H1 (cell line): Measurements from ENCODE around the gene ATP6AP1. TPM values are rescaled to one million over a fixed set of nuclear protein-coding genes. Genes with fewer than 3 reads are reported as not detected.

ENCODE experiments used
- CTCF ChIA-PET: fragments of 300-600 bp; sonication (Branson Sonifier 250); formaldehyde crosslinking; loops from one replicate; lab custom pipeline; 2021; ENCODE audit not compliant: partially characterized antibody; lab: Charles Lee
- POLR2A ChIA-PET: fragments of 300-600 bp; sonication (Branson Sonifier 250); formaldehyde crosslinking; loops from one replicate; lab custom pipeline; 2021; ENCODE audit warnings: inconsistent platforms; ENCODE audit not compliant: partially characterized antibody; lab: Charles Lee
- DNase-seq, 2 experiments: peaks; one replicate each; pipeline versions ENCODE4 v3.0.0 to v3.0.0-alpha.2; 2010 to 2022; ENCODE audit warnings: low spot score in 2 of 2, low read depth in 1 of 2, mixed read lengths in 1 of 2
- FAIRE-seq: peaks from 2 replicates; lab custom pipeline; 2011; peaks lifted over from hg19 to GRCh38; lab: Jason Lieb, UNC
- H2AFZ ChIP-seq: 2 replicates; pipeline ENCODE4 v1.8.1; 2012; ENCODE audit warnings: low read length, inconsistent platforms
- H2AK5ac ChIP-seq: 2 replicates; pipeline ENCODE4 v1.6.1; 2013; ENCODE audit warnings: low read depth, low read length
- H2BK120ac ChIP-seq: replicated peaks from 2 replicates; pipeline ENCODE3; 2013; ENCODE audit warnings: low read depth, low read length, inconsistent platforms
- H2BK12ac ChIP-seq: 2 replicates; pipeline ENCODE4 v1.6.1; 2013; ENCODE audit warnings: low read depth, low read length
- H2BK15ac ChIP-seq: 2 replicates; pipeline ENCODE4 v1.6.1; 2013; ENCODE audit warnings: low read length
- H2BK20ac ChIP-seq: 2 replicates; pipeline ENCODE4 v1.6.1; 2013; ENCODE audit warnings: low read length
- H2BK5ac ChIP-seq: 2 replicates; pipeline ENCODE4 v1.6.1; 2013; ENCODE audit warnings: low read depth, low read length
- H3K14ac ChIP-seq: 2 replicates; pipeline ENCODE4 v1.6.1; 2013; ENCODE audit warnings: inconsistent platforms; ENCODE audit not compliant: insufficient read length
- H3K18ac ChIP-seq: 2 replicates; pipeline ENCODE4 v1.6.1; 2013; ENCODE audit warnings: low read length; ENCODE audit errors: extremely low read depth
- H3K23ac ChIP-seq: 2 replicates; pipeline ENCODE4 v1.6.1; 2013; ENCODE audit warnings: inconsistent platforms; ENCODE audit not compliant: insufficient read length
- H3K23me2 ChIP-seq: 2 replicates; pipeline ENCODE4 v1.6.1; 2013; ENCODE audit warnings: low read depth, low read length
- H3K27ac ChIP-seq: 2 replicates; pipeline ENCODE4 v1.6.1; 2011; ENCODE audit warnings: low read depth, low read length, inconsistent platforms
- H3K27me3 ChIP-seq, 4 experiments: replicated peaks in 1 of 4; 1 replicate in 1 of 4; 2 replicates in 3 of 4; pipeline versions ENCODE4 v1.6.1 to v1.8.1; 2011 to 2013; ENCODE audit warnings: low read length in 3 of 4, mild to moderate bottlenecking in 3 of 4, inconsistent platforms in 2 of 4, mixed read lengths in 2 of 4, moderate library complexity in 1 of 4; ENCODE audit not compliant: control insufficient read depth in 3 of 4, insufficient read depth in 3 of 4; ENCODE audit errors: extremely low read depth in 1 of 4
- H3K36me3 ChIP-seq, 4 experiments: 2 replicates each; pipeline versions ENCODE4 v1.6.1 to v1.8.1; 2011 to 2013; ENCODE audit warnings: mild to moderate bottlenecking in 4 of 4, low read length in 3 of 4, moderate library complexity in 2 of 4, control low read depth in 1 of 4, inconsistent platforms in 1 of 4; ENCODE audit not compliant: insufficient read depth in 4 of 4, control insufficient read depth in 2 of 4
- H3K4ac ChIP-seq: replicated peaks from 2 replicates; pipeline ENCODE3; 2013; ENCODE audit warnings: low read length, low read depth, mixed read lengths, inconsistent platforms; ENCODE audit not compliant: insufficient read length
- H3K4me1 ChIP-seq, 4 experiments: replicated peaks in 1 of 4; 1 replicate in 1 of 4; 2 replicates in 3 of 4; pipeline versions ENCODE4 v1.6.1 to v1.8.1; 2011 to 2013; ENCODE audit warnings: low read length in 3 of 4, inconsistent platforms in 2 of 4, mixed read lengths in 1 of 4; ENCODE audit not compliant: insufficient read depth in 4 of 4, control insufficient read depth in 3 of 4
- H3K4me2 ChIP-seq, 2 experiments: 2 replicates each; pipeline versions ENCODE4 v1.6.1 to v1.8.1; 2011 to 2013; ENCODE audit warnings: low read depth in 2 of 2, low read length in 2 of 2, control low read depth in 1 of 2, inconsistent platforms in 1 of 2, mild to moderate bottlenecking in 1 of 2; ENCODE audit not compliant: insufficient read depth in 1 of 2
- H3K4me3 ChIP-seq, 4 experiments: fragments of 200-600, 300-600 bp in 1 of 4; sonication (generic), shearing (Covaris generic), sonication (Bioruptor Twin) in 1 of 4; 2 replicates each; pipeline versions ENCODE4 v1.5.1 to v1.8.1; 2011 to 2016; ENCODE audit warnings: low read length in 4 of 4, low read depth in 3 of 4, control low read depth in 2 of 4, inconsistent platforms in 2 of 4, mild to moderate bottlenecking in 2 of 4, mixed read lengths in 1 of 4, moderate library complexity in 1 of 4; ENCODE audit not compliant: insufficient read depth in 2 of 4; ENCODE audit errors: extremely low read depth in 1 of 4
- H3K56ac ChIP-seq: replicated peaks from 2 replicates; pipeline ENCODE3; 2013; ENCODE audit warnings: low read depth, mild to moderate bottlenecking, mixed read lengths, low read length, inconsistent platforms; ENCODE audit not compliant: insufficient read length
- H3K79me1 ChIP-seq: 2 replicates; pipeline ENCODE4 v1.6.1; 2013; ENCODE audit warnings: low read depth, low read length, control low read depth
- H3K79me2 ChIP-seq, 2 experiments: 2 replicates each; pipeline versions ENCODE4 v1.6.1 to v1.8.1; 2012 to 2013; ENCODE audit warnings: low read length in 2 of 2, mild to moderate bottlenecking in 2 of 2, inconsistent platforms in 1 of 2; ENCODE audit not compliant: insufficient read depth in 2 of 2, control insufficient read depth in 1 of 2
- H3K9ac ChIP-seq, 4 experiments: replicated peaks in 1 of 4; 1 replicate in 1 of 4; 2 replicates in 3 of 4; pipeline versions ENCODE4 v1.6.1 to v1.8.1; 2011 to 2013; ENCODE audit warnings: low read depth in 3 of 4, low read length in 3 of 4, control low read depth in 2 of 4, mild to moderate bottlenecking in 2 of 4, moderate library complexity in 2 of 4, inconsistent platforms in 1 of 4; ENCODE audit errors: extremely low read depth in 1 of 4
- H3K9me3 ChIP-seq, 2 experiments: 2 replicates each; pipeline versions ENCODE4 v1.6.1 to v1.8.1; 2012 to 2013; ENCODE audit warnings: mild to moderate bottlenecking in 2 of 2, moderate library complexity in 2 of 2, control low read depth in 1 of 2, inconsistent platforms in 1 of 2, low read depth in 1 of 2, low read length in 1 of 2, mixed read lengths in 1 of 2; ENCODE audit not compliant: insufficient read depth in 2 of 2
- H4K20me1 ChIP-seq, 2 experiments: replicated peaks in 1 of 2; 2 replicates each; pipeline versions ENCODE3 to v1.8.1; 2011 to 2013; ENCODE audit warnings: inconsistent platforms in 2 of 2, low read length in 2 of 2, mild to moderate bottlenecking in 1 of 2; ENCODE audit not compliant: insufficient read depth in 2 of 2, control insufficient read depth in 1 of 2
- H4K5ac ChIP-seq: 2 replicates; pipeline ENCODE4 v1.6.1; 2013; ENCODE audit warnings: low read length, low read depth, mixed read lengths, inconsistent platforms; ENCODE audit not compliant: insufficient read length
- H4K8ac ChIP-seq: 2 replicates; pipeline ENCODE4 v1.8.0; 2013; ENCODE audit warnings: mild to moderate bottlenecking, moderate library complexity, low read length, inconsistent platforms; ENCODE audit not compliant: insufficient read depth; ENCODE audit errors: extremely low read depth
- H4K91ac ChIP-seq: replicated peaks from 2 replicates; pipeline ENCODE3; 2013; ENCODE audit warnings: low read length, mixed read lengths, inconsistent platforms; ENCODE audit not compliant: insufficient read length
- GTF2F1 ChIP-seq: IDR thresholded peaks from 2 replicates; pipeline ENCODE4 v1.6.1; 2012; ENCODE audit warnings: low read depth, low read length, improper control_type of control experiment, borderline replicate concordance
- RBBP5 ChIP-seq: IDR thresholded peaks from 2 replicates; pipeline ENCODE4 v1.7.1; 2012; ENCODE audit warnings: low read depth, mild to moderate bottlenecking, inconsistent platforms, low read length, moderate library complexity, borderline replicate concordance
- RNF2 ChIP-seq: fragments of 200-900, 300-1000 bp; sonication (generic); IDR thresholded peaks from 2 replicates; pipeline ENCODE4 v1.7.1; 2016; ENCODE audit warnings: borderline replicate concordance, low read depth, mild to moderate bottlenecking, antibody characterized with exemption, low read length; ENCODE audit not compliant: poor library complexity, severe bottlenecking; ENCODE audit errors: missing control alignments
- SIN3A ChIP-seq, 2 experiments: IDR thresholded peaks in 1 of 2; conservative IDR thresholded peaks in 1 of 2; 2 replicates each; pipeline ENCODE4 v1.6.1; 2011 to 2012; ENCODE audit warnings: low read length in 2 of 2, improper control_type of control experiment in 1 of 2, low read depth in 1 of 2, mild to moderate bottlenecking in 1 of 2
- YY1 ChIP-seq: IDR thresholded peaks from 2 replicates; pipeline ENCODE4 v1.6.1; 2011; ENCODE audit warnings: low read depth, mild to moderate bottlenecking, low read length
- WGBS, 2 experiments: shearing (Covaris generic) in 1 of 2; methylation state at CpG; one replicate each; pipeline versions ENCODE4 v1.1.6 to v1.1.7; 2013 to 2015; ENCODE audit warnings: low lambda C conversion rate in 2 of 2, mixed read lengths in 2 of 2, inconsistent platforms in 1 of 2, low coverage in 1 of 2, missing lambda C conversion rate in 1 of 2; ENCODE audit not compliant: insufficient replicate concordance in 2 of 2, insufficient coverage in 1 of 2, insufficient read length in 1 of 2; ENCODE audit errors: extremely low coverage in 1 of 2, missing lambda C conversion rate in 1 of 2; 5-methylcytosine and 5-hydroxymethylcytosine counted together
- polyA plus RNA-seq, 7 experiments: library from polyadenylated mRNA; depleted of rRNA in 3 of 7; stranded (reverse) in 5 of 7; unstranded in 2 of 7; fragments of >200 nt in 5 of 7; fragments of 200-250 nt in 2 of 7; gene quantifications; 1 replicate in 5 of 7; 2 replicates in 1 of 7; 4 replicates in 1 of 7; pipeline versions ENCODE4 v1.2.1 to v1.2.3, GENCODE V29; 2011 to 2013; ENCODE audit warnings: missing spikeins in 2 of 7, mixed read lengths in 2 of 7
- total RNA-seq: library from RNA; stranded (reverse); fragmentation: NEBNext Ultra II Directional; extraction: Animal tissue kit (Norgen Biotek cat#: 25700); gene quantifications from 2 replicates; pipeline ENCODE4 v1.2.1, GENCODE V29; 2021
- TF ChIP-seq, protein P1 (sequence below): IDR thresholded peaks from 2 replicates; pipeline ENCODE4 v1.6.1; 2011; ENCODE audit warnings: low read length, improper control_type of control experiment
- TF ChIP-seq, protein P2 (sequence below), 3 experiments: IDR thresholded peaks; 1 replicate in 2 of 3; 2 replicates in 1 of 3; pipeline versions ENCODE4 v1.5.1 to v1.6.1; 2011; ENCODE audit warnings: low read length in 3 of 3, mild to moderate bottlenecking in 3 of 3, inconsistent platforms in 2 of 3, low read depth in 1 of 3, moderate library complexity in 1 of 3; ENCODE audit not compliant: insufficient read depth in 1 of 3; ENCODE audit errors: control extremely low read depth in 1 of 3

Gene ATP6AP1
- total and polyA plus RNA-seq, 2 of the 8 experiments (the other 6 are each of a cell fraction or from before 2014, with no cell fraction given), result 44.6 to 80.8 TPM

DNA sequence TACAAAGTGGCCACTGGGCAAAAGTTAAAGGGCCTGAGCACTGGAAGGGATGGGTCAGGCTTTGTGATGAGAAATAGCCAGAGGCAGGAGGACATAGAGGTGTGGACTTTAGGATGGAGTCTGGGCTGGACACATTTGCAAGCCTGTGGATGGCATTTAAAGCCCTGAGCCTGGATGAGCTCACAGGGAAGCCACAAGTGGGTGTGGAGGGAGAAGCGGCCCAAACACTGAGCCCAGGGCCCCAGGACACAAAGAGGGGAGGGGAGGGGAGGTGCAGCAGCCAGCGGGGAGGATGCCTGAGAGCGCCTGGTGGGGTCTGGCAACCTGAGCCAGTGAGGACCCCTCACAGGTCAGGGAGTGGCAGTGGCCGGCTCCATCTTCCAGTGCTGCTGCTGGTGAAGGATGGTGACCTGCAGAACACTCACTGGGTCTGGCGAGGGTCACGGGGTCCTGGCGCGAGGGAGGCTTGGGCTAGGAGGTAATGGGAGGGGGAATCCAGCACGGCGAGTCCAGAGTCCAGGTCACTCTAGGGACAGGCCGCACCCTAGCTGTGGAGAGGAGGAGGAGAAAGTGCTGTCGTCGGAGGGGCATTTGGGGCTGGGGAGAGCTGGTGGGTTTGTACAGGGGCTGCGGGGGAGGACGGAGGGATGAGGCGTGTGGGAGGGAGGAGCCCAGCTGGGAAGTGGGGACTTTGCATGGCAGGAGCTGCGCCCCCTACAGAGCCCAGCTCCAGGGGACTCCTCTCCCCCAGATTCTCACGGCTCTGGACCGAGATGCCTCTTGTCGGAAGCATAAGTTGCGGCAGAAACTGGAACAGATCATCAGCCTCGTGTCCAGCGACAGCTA lies 43.6 kb downstream of the ATP6AP1 start:
- no peaks in the 10 kb centered on the region for H3K9me3 ChIP-seq
- ChIA-PET CTCF (interaction anchor here (0.7 to 3.1 kb wide), 4 partner anchors 13 to 60 kb away, joined by 3 to 11 read pairs (median 5); partner anchors contain the start of gene PLXNA3), POLR2A (interaction anchor here (0.6 to 1.0 kb wide), 2 partner anchors 13 to 72 kb away, joined by 3 to 5 read pairs; no protein-coding TSS in a partner anchor)
- H3K79me2 ChIP-seq, result no peaks in the 10 kb centered on the region
- no peak overlapping the region for H2BK120ac ChIP-seq
- H3K9ac ChIP-seq, result no peak overlapping the region
- no peaks in the 10 kb centered on the region for H3K4me1 ChIP-seq
- no peak overlapping the region for H2AFZ ChIP-seq
- H3K4me3 ChIP-seq, result no peak overlapping the region
- whole genome bisulfite sequencing, 2 experiments, result 78% methylated on average over 9 of the region's 23 CpGs; no CpG with 5 or more reads in 1 of the 2 experiments
- no peak overlapping the region for H2BK12ac ChIP-seq
- no peaks in the 10 kb centered on the region for H4K20me1 ChIP-seq
- H4K8ac ChIP-seq, result no peak overlapping the region
- H3K23me2 ChIP-seq, result no peaks in the 10 kb centered on the region
- DNase-seq (no peak), FAIRE-seq (no peak)
- no peak overlapping the region for H3K4ac ChIP-seq
- no peak overlapping the region for H3K23ac ChIP-seq
- no peak overlapping the region for H4K5ac ChIP-seq
- no peak overlapping the region for H4K91ac ChIP-seq
- no peak overlapping the region for H3K56ac ChIP-seq
- no peak overlapping the region for H3K27ac ChIP-seq
- no peak overlapping the region for H3K14ac ChIP-seq
- no peak overlapping the region for H2BK5ac ChIP-seq
- H3K79me1 ChIP-seq, result no peaks in the 10 kb centered on the region
- no peak overlapping the region for H2BK20ac ChIP-seq
- H3K27me3 ChIP-seq, result no peaks in the 10 kb centered on the region
- no peak overlapping the region for H2AK5ac ChIP-seq
- no peak overlapping the region for H3K4me2 ChIP-seq
- H3K36me3 ChIP-seq, result peaks cover 0 to 19% (median 5%) of the 10 kb centered on the region in 4 experiments; a peak in 5 of 8 replicates
- H3K18ac ChIP-seq, result no peak overlapping the region
- no peak overlapping the region for H2BK15ac ChIP-seq
- no peak for TF ChIP-seq SIN3A (conservative IDR thresholded peaks at IDR 0.05 in 1 of 2, IDR thresholded peaks at IDR 0.05 in 1 of 2; ENCODE audit: low read depth in 1 of 2, low read length in 2 of 2)
- no peak for TF ChIP-seq GTF2F1
- TF ChIP-seq, protein P1, sequence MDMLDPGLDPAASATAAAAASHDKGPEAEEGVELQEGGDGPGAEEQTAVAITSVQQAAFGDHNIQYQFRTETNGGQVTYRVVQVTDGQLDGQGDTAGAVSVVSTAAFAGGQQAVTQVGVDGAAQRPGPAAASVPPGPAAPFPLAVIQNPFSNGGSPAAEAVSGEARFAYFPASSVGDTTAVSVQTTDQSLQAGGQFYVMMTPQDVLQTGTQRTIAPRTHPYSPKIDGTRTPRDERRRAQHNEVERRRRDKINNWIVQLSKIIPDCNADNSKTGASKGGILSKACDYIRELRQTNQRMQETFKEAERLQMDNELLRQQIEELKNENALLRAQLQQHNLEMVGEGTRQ, result no peak
- TF ChIP-seq YY1, result no peak
- TF ChIP-seq, protein P2, sequence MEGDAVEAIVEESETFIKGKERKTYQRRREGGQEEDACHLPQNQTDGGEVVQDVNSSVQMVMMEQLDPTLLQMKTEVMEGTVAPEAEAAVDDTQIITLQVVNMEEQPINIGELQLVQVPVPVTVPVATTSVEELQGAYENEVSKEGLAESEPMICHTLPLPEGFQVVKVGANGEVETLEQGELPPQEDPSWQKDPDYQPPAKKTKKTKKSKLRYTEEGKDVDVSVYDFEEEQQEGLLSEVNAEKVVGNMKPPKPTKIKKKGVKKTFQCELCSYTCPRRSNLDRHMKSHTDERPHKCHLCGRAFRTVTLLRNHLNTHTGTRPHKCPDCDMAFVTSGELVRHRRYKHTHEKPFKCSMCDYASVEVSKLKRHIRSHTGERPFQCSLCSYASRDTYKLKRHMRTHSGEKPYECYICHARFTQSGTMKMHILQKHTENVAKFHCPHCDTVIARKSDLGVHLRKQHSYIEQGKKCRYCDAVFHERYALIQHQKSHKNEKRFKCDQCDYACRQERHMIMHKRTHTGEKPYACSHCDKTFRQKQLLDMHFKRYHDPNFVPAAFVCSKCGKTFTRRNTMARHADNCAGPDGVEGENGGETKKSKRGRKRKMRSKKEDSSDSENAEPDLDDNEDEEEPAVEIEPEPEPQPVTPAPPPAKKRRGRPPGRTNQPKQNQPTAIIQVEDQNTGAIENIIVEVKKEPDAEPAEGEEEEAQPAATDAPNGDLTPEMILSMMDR (IDR thresholded peaks at IDR 0.05; ENCODE audit: control extremely low read depth in 1 of 3, insufficient read depth in 1 of 3, low read depth in 1 of 3, low read length in 3 of 3), result no peak
- no peak for TF ChIP-seq RBBP5
- TF ChIP-seq RNF2, result no peak
